GM23338 (cell line): Measurements from ENCODE around the gene MYO19.
A peak's percentile ranks its signal among the peaks of the same experiment; 100 is the strongest.

Experiments used
- POLR2AphosphoS5 ChIP-seq: IDR thresholded peaks from 2 replicates; pipeline ENCODE4 v1.6.1; 2016; ENCODE audit warnings: antibody characterized with exemption, low read depth
- TF ChIP-seq, protein P1 (sequence below), 2 experiments: fragments of 200-600 bp in 1 of 2; sonication (generic) in 1 of 2; conservative IDR thresholded peaks; 2 replicates each; pipeline versions ENCODE4 v1.5.1 to v1.6.1; 2016 to 2017; ENCODE audit warnings: antibody characterized with exemption in 2 of 2, low read depth in 2 of 2, mild to moderate bottlenecking in 2 of 2, moderate library complexity in 1 of 2

DNA sequence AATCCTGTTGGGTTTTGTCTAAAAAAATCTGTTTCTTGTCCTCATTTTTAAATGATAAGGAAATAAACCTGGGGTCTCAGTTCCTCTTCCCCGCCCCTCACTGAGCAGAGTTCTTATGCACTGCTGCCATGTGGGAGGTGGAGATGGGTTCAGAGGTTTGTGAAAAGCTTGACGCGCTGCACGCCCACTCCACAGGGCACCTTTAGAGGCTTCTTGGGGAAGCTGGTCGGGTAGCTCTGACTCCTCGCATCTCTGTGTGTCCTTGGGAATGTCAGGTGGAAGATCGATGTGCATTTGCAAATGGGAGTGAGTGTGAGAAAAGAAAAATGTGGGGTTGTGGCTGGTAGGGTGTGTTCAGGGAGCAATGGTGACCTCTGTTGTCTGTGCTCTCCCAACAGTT lies 52.8 kb downstream of the MYO19 start:
- no peak for TF ChIP-seq POLR2AphosphoS5
- TF ChIP-seq, protein P1, sequence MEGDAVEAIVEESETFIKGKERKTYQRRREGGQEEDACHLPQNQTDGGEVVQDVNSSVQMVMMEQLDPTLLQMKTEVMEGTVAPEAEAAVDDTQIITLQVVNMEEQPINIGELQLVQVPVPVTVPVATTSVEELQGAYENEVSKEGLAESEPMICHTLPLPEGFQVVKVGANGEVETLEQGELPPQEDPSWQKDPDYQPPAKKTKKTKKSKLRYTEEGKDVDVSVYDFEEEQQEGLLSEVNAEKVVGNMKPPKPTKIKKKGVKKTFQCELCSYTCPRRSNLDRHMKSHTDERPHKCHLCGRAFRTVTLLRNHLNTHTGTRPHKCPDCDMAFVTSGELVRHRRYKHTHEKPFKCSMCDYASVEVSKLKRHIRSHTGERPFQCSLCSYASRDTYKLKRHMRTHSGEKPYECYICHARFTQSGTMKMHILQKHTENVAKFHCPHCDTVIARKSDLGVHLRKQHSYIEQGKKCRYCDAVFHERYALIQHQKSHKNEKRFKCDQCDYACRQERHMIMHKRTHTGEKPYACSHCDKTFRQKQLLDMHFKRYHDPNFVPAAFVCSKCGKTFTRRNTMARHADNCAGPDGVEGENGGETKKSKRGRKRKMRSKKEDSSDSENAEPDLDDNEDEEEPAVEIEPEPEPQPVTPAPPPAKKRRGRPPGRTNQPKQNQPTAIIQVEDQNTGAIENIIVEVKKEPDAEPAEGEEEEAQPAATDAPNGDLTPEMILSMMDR (conservative IDR thresholded peaks at IDR 0.05; ENCODE audit: low read depth in 2 of 2) = 0 out of 4 replicates have a peak, but pooled peaks of 1 of the 2 experiments have one; percentile 9
